ENCODE measurements around the gene C2orf68.

GRCh38 chr2:85623991-85624390 lies 12.1 kb upstream of the C2orf68 start:
- TF ChIP-seq NR3C1 (CRISPR knock-in tag; conservative IDR thresholded peaks at IDR 0.05; ENCODE audit: low read depth), result no peak
- TF ChIP-seq ETV6 (CRISPR knock-in tag; IDR thresholded peaks at IDR 0.05), result no peak
- no peak for TF ChIP-seq MAX (CRISPR knock-in tag; IDR thresholded peaks at IDR 0.05)

Measured in WTC11 (cell line).